IMR-90 (cell line): Measurements from ENCODE around the gene CH25H. TPM values are rescaled to one million over a fixed set of nuclear protein-coding genes. Genes with fewer than 3 reads are reported as not detected.

ENCODE experiments used
- ATAC-seq: fragments of 200-7000 bp; cut with Tn5 transposase; 2 replicates; pipeline ENCODE4 v1.9.1; 2020; ENCODE audit warnings: low read depth, mild to moderate bottlenecking, moderate library complexity
- BruUV-seq: library from RNA; stranded (reverse); fragments of 400-500 nt; replicated peaks from 2 replicates; lab custom pipeline; 2021; lab: Mats Ljungman, UMichigan
- CTCF ChIA-PET: fragments of 300-600 bp; formaldehyde crosslinking; extraction: SDS; loops from one replicate; lab custom pipeline; 2021; ENCODE audit warnings: antibody characterized with exemption; lab: Yijun Ruan, JAX
- POLR2A ChIA-PET: fragments of 300-600 bp; sonication (Branson Sonifier 250); formaldehyde crosslinking; loops from one replicate; lab custom pipeline; 2022; ENCODE audit warnings: antibody characterized with exemption; ENCODE audit not compliant: unreplicated experiment; lab: Charles Lee
- DNase-seq: peaks from one replicate; pipeline ENCODE4 v3.0.0; 2013
- H2AFZ ChIP-seq: replicated peaks from 2 replicates; pipeline ENCODE3; 2013; ENCODE audit warnings: low read length, mild to moderate bottlenecking; ENCODE audit not compliant: poor library complexity
- H2AK5ac ChIP-seq: 2 replicates; pipeline ENCODE4 v1.6.1; 2013; ENCODE audit warnings: low read depth, low read length, inconsistent platforms
- H2AK9ac ChIP-seq: replicated peaks from 2 replicates; pipeline ENCODE3; 2013; ENCODE audit warnings: mild to moderate bottlenecking, low read depth, low read length, moderate library complexity; ENCODE audit not compliant: poor library complexity
- H2BK120ac ChIP-seq: 2 replicates; pipeline ENCODE4 v1.6.1; 2013; ENCODE audit warnings: low read depth, low read length, inconsistent platforms
- H2BK15ac ChIP-seq: 3 replicates; pipeline ENCODE4 v1.6.1; 2013; ENCODE audit warnings: low read depth, low read length, inconsistent platforms
- H2BK20ac ChIP-seq: 2 replicates; pipeline ENCODE4 v1.6.1; 2013; ENCODE audit warnings: low read depth, mild to moderate bottlenecking, inconsistent platforms, low read length, moderate library complexity
- H2BK5ac ChIP-seq: 2 replicates; pipeline ENCODE4 v1.6.1; 2013; ENCODE audit warnings: mild to moderate bottlenecking, low read depth, low read length, inconsistent platforms; ENCODE audit not compliant: poor library complexity, severe bottlenecking
- H3K14ac ChIP-seq: replicated peaks from 2 replicates; pipeline ENCODE4 v1.6.1; 2013; ENCODE audit warnings: low read depth, low read length, inconsistent platforms
- H3K18ac ChIP-seq: 2 replicates; pipeline ENCODE4 v1.6.1; 2013; ENCODE audit warnings: low read depth, low read length, control low read depth
- H3K23ac ChIP-seq: 2 replicates; pipeline ENCODE4 v1.6.1; 2013; ENCODE audit warnings: low read depth, low read length, inconsistent platforms
- H3K27ac ChIP-seq: 2 replicates; pipeline ENCODE4 v1.5.1; 2013; ENCODE audit warnings: mild to moderate bottlenecking, control low read depth, low read length; ENCODE audit not compliant: insufficient read depth
- H3K27me3 ChIP-seq: 2 replicates; pipeline ENCODE4 v1.6.1; 2013; ENCODE audit warnings: low read length; ENCODE audit not compliant: control insufficient read depth, insufficient read depth
- H3K36me3 ChIP-seq: 2 replicates; pipeline ENCODE4 v1.6.1; 2013; ENCODE audit warnings: low read length, mixed read lengths; ENCODE audit not compliant: control insufficient read depth, insufficient read depth
- H3K4ac ChIP-seq: 2 replicates; pipeline ENCODE4 v1.6.1; 2013; ENCODE audit warnings: low read depth, low read length, inconsistent platforms
- H3K4me1 ChIP-seq: 2 replicates; pipeline ENCODE4 v1.6.1; 2013; ENCODE audit warnings: low read length, mixed read lengths; ENCODE audit not compliant: control insufficient read depth, insufficient read depth
- H3K4me2 ChIP-seq: 2 replicates; pipeline ENCODE4 v1.6.1; 2013; ENCODE audit warnings: low read depth, mild to moderate bottlenecking, control low read depth, low read length, moderate library complexity
- H3K4me3 ChIP-seq: 2 replicates; pipeline ENCODE4 v1.5.1; 2013; ENCODE audit warnings: low read depth, mild to moderate bottlenecking, control low read depth, low read length, moderate library complexity; ENCODE audit not compliant: insufficient read depth
- H3K56ac ChIP-seq: 2 replicates; pipeline ENCODE4 v1.6.1; 2013; ENCODE audit warnings: low read length, inconsistent platforms; ENCODE audit not compliant: insufficient read depth; ENCODE audit errors: extremely low read depth
- H3K79me1 ChIP-seq, 2 experiments: 2 replicates each; pipeline ENCODE4 v1.6.1; 2013; ENCODE audit warnings: low read length in 2 of 2, inconsistent platforms in 1 of 2, low read depth in 1 of 2
- H3K9ac ChIP-seq: 2 replicates; pipeline ENCODE4 v1.6.1; 2013; ENCODE audit warnings: low read depth, low read length, control low read depth
- H3K9me1 ChIP-seq: 2 replicates; pipeline ENCODE4 v1.6.1; 2013; ENCODE audit warnings: low read length, inconsistent platforms; ENCODE audit not compliant: insufficient read depth
- H3K9me3 ChIP-seq: 2 replicates; pipeline ENCODE4 v1.6.1; 2013; ENCODE audit warnings: low read length; ENCODE audit not compliant: control insufficient read depth, insufficient read depth
- H4K20me1 ChIP-seq: 2 replicates; pipeline ENCODE4 v1.6.1; 2013; ENCODE audit warnings: low read length, inconsistent platforms; ENCODE audit not compliant: insufficient read depth
- H4K5ac ChIP-seq: 2 replicates; pipeline ENCODE4 v1.6.1; 2013; ENCODE audit warnings: mild to moderate bottlenecking, low read depth, low read length, control low read depth
- H4K8ac ChIP-seq, 2 experiments: 2 replicates each; pipeline ENCODE4 v1.6.1; 2013; ENCODE audit warnings: low read depth in 2 of 2, low read length in 2 of 2, control low read depth in 1 of 2, inconsistent platforms in 1 of 2
- H4K91ac ChIP-seq: 2 replicates; pipeline ENCODE4 v1.6.1; 2013; ENCODE audit warnings: low read depth, low read length, inconsistent platforms; ENCODE audit not compliant: insufficient read depth
- CEBPB ChIP-seq: IDR thresholded peaks from 2 replicates; pipeline ENCODE4 v1.6.1; 2012; ENCODE audit warnings: low read depth, low read length, improper control_type of control experiment
- MAFK ChIP-seq: IDR thresholded peaks from 2 replicates; pipeline ENCODE4 v1.6.1; 2012; ENCODE audit warnings: low read depth, low read length, improper control_type of control experiment
- WGBS, 2 experiments: methylation state at CpG; one replicate each; pipeline versions ENCODE4 v1.1.5 to v1.1.7; 2013; ENCODE audit warnings: missing lambda C conversion rate in 2 of 2; ENCODE audit not compliant: insufficient read length in 1 of 2; ENCODE audit errors: extremely low coverage in 2 of 2; 5-methylcytosine and 5-hydroxymethylcytosine counted together
- dilution Hi-C: fragments of 300-500 bp; cut with HindIII; formaldehyde crosslinking; loops from one replicate; pipeline ENCODE4 v1.14.3; 2018; ENCODE audit warnings: low sequenced_read_pairs; ENCODE audit not compliant: unreplicated experiment
- in situ Hi-C: fragments of 300-500 bp; cut with MboI; formaldehyde crosslinking; loops from 3 replicates; pipeline ENCODE4 v1.14.3; 2019; ENCODE audit warnings: low sequenced_read_pairs, inconsistent platforms, mixed read lengths
- intact Hi-C: fragments of 100-400 bp; cut with micrococcal nuclease; formaldehyde crosslinking; loops from 2 replicates; pipeline ENCODE4 v1.10.0; 2022
- polyA plus RNA-seq, 3 experiments: library from polyadenylated mRNA; depleted of rRNA; stranded (reverse); fragments of >200 nt; gene quantifications; 2 replicates each; pipeline ENCODE4 v1.2.3, GENCODE V29; 2012; ENCODE audit warnings: low replicate concordance in 1 of 3
- total RNA-seq: library from RNA; depleted of rRNA; stranded (reverse); fragments of >200 nt; gene quantifications from 2 replicates; pipeline ENCODE4 v1.2.3, GENCODE V29; 2012

The CH25H gene
- total and polyA plus RNA-seq, 2 of the 4 experiments (the other 2 are of a cell fraction), result 0.12 to 0.18 TPM

DNA sequence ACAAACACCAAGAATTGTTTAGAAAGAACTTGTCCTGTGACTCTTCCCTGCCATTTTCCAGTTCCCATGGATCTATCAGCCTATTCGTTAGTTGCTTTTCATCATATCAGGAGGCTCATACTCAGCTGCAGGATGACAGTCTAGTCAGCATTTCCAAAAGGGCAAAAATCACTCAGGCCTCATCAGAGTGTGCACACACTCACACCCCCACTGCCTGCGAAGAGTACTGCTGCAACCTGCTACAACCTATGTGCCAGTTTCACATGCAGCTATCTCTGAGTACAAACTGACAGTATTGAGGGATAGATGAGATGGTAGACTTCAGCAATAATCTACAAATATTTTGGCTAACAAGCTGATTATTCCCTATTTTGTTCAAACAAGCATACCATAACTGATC, 24.2 kb downstream of the CH25H start:
- Histone ChIP-seq H4K5ac (peak overlapping the region; percentile 70), H3K23ac (no peak overlapping the region; the same call in 1 of the 2 replicates), H3K14ac (peak overlapping the region; percentile 47), H3K27me3 (no peaks in the 10 kb centered on the region; the same call in 1 of the 2 replicates), H2AK9ac (no peak overlapping the region), H4K20me1 (peaks cover 3% of the 10 kb centered on the region; the same call in 1 of the 2 replicates), H4K8ac (no peak overlapping the region; a peak in 1 of 4 replicates), H2BK5ac (peak overlapping the region; percentile 21), H3K27ac (peak overlapping the region; percentile 4; the same call in 1 of the 2 replicates), H3K36me3 (no peaks in the 10 kb centered on the region), H3K9me3 (peaks cover 5% of the 10 kb centered on the region), H4K91ac (peak overlapping the region; percentile 73), H3K18ac (peak overlapping the region; percentile 66), H2BK120ac (peak overlapping the region; percentile 74), H3K4ac (peak overlapping the region; percentile 68), H2AK5ac (peak overlapping the region; percentile 92; the same call in 1 of the 2 replicates), H3K9me1 (peaks cover 4% of the 10 kb centered on the region), H3K9ac (no peak overlapping the region), H3K4me1 (peaks cover 9% of the 10 kb centered on the region), H2AFZ (no peak overlapping the region), H3K4me3 (no peak overlapping the region), H3K79me1 (no peaks in the 10 kb centered on the region), H3K56ac (no peak overlapping the region), H2BK15ac (peak overlapping the region; percentile 29; the same call in 2 of the 3 replicates), H2BK20ac (peak overlapping the region; percentile 72), H3K4me2 (no peak overlapping the region)
- intact Hi-C loops (no loop called here), dilution Hi-C loops (no loop called here), in situ Hi-C loops (no loop called here)
- WGBS, 2 experiments, result 57% methylated on average over 1 of the region's 2 CpGs; no CpG with 5 or more reads in 1 of the 2 experiments
- no peak for TF ChIP-seq CEBPB
- 0 out of 2 replicates have a peak, but pooled peaks have one; percentile 1 for TF ChIP-seq MAFK
- POLR2A ChIA-PET, result no interaction called here
- CTCF ChIA-PET, result no interaction called here
- BruUV-seq, result no TSS peak
- DNase-seq (no peak), ATAC-seq (no peak)
